SU-DHL-6 (cell line): Measurements from ENCODE around the gene GLI3.

Experiments
- H2AFZ ChIP-seq: fragments of 200-600 bp; sonication (generic); 2 replicates; pipeline ENCODE4 v1.6.1; 2014; ENCODE audit warnings: low read depth, mild to moderate bottlenecking, moderate library complexity, mixed read lengths, antibody characterized with exemption, low read length; ENCODE audit not compliant: severe bottlenecking
- H3F3A ChIP-seq: fragments of 200-600 bp; shearing (Covaris generic); 2 replicates; pipeline ENCODE4 v1.6.0; 2016; ENCODE audit warnings: antibody characterized with exemption, mild to moderate bottlenecking; ENCODE audit not compliant: insufficient read depth
- H3K27ac ChIP-seq: fragments of 200-600 bp; sonication (generic); 2 replicates; pipeline ENCODE4 v1.5.1; 2016; ENCODE audit warnings: low read depth, mild to moderate bottlenecking, low read length, moderate library complexity, mixed read lengths
- H3K27me3 ChIP-seq: fragments of 200-600 bp; sonication (generic), shearing (Covaris generic); 2 replicates; pipeline ENCODE4 v1.6.0; 2014; ENCODE audit warnings: mild to moderate bottlenecking, low read length
- H3K36me3 ChIP-seq: fragments of 200-600 bp; sonication (generic); 2 replicates; pipeline ENCODE4 v1.6.1; 2014; ENCODE audit warnings: mild to moderate bottlenecking, low read length, mixed read lengths
- H3K4me2 ChIP-seq: fragments of 300-600, 200-600 bp; shearing (Covaris generic), sonication (generic); 2 replicates; pipeline ENCODE4 v1.6.0; 2014; ENCODE audit warnings: low read length, low read depth, mild to moderate bottlenecking; ENCODE audit not compliant: poor library complexity, severe bottlenecking
- H3K4me3 ChIP-seq: fragments of 200-600 bp; sonication (generic); 2 replicates; pipeline ENCODE4 v1.5.1; 2014; ENCODE audit warnings: antibody characterized with exemption, low read length, mild to moderate bottlenecking, mixed read lengths; ENCODE audit not compliant: insufficient read depth, poor library complexity, severe bottlenecking
- H3K79me2 ChIP-seq: fragments of 200-600 bp; sonication (generic); 2 replicates; pipeline ENCODE4 v1.6.1; 2014; ENCODE audit warnings: mild to moderate bottlenecking, low read length, moderate library complexity; ENCODE audit not compliant: insufficient read depth
- H3K9ac ChIP-seq: fragments of 200-600 bp; sonication (generic); 2 replicates; pipeline ENCODE4 v1.7.0; 2014; ENCODE audit warnings: mild to moderate bottlenecking, low read length
- H3K9me2 ChIP-seq: fragments of 200-600 bp; sonication (generic); replicated peaks from 2 replicates; pipeline ENCODE4 v1.6.1; 2014; ENCODE audit warnings: low read length; ENCODE audit not compliant: insufficient read depth
- H3K9me3 ChIP-seq: fragments of 200-600 bp; sonication (generic); 2 replicates; pipeline ENCODE4 v1.6.1; 2014; ENCODE audit warnings: low read length, mixed read lengths; ENCODE audit not compliant: insufficient read depth
- H4K20me1 ChIP-seq: fragments of 200-600 bp; sonication (generic); 2 replicates; pipeline ENCODE4 v1.6.1; 2014; ENCODE audit warnings: low read depth, mild to moderate bottlenecking, antibody characterized with exemption, low read length, moderate library complexity, mixed read lengths
- CTCF ChIP-seq: fragments of 200-600 bp; sonication (generic); IDR thresholded peaks from one replicate; pipeline ENCODE4 v1.5.1; 2017; ENCODE audit warnings: antibody characterized with exemption, mild to moderate bottlenecking, low read length, moderate library complexity; ENCODE audit not compliant: insufficient read depth, poor library complexity, severe bottlenecking
- EZH2phosphoT487 ChIP-seq: fragments of 200-600 bp; sonication (generic), shearing (Covaris generic); conservative IDR thresholded peaks from 2 replicates; pipeline ENCODE4 v1.6.1; 2018; ENCODE audit warnings: mild to moderate bottlenecking, antibody characterized with exemption, low read length, moderate library complexity, mixed read lengths

The GLI3 gene

GRCh38 chr7:42237811-42238541, 967 bp upstream of the GLI3 start:
- H3K9me3 ChIP-seq: no peaks in the 10 kb centered on the region
- no peak overlapping the region for H3K9ac ChIP-seq
- no peak for TF ChIP-seq CTCF
- TF ChIP-seq EZH2phosphoT487: no peak
- no peaks in the 10 kb centered on the region for H3K79me2 ChIP-seq
- no peaks in the 10 kb centered on the region for H3K27me3 ChIP-seq
- no peak overlapping the region for H3K27ac ChIP-seq
- H4K20me1 ChIP-seq: no peaks in the 10 kb centered on the region
- peak overlapping the region; percentile 44 for H3K4me2 ChIP-seq
- no peaks in the 10 kb centered on the region for H3K9me2 ChIP-seq
- H3K4me3 ChIP-seq: peak overlapping the region; percentile 35
- peak overlapping the region; percentile 49 for H2AFZ ChIP-seq
- H3F3A ChIP-seq: no peaks in the 10 kb centered on the region
- H3K36me3 ChIP-seq: no peaks in the 10 kb centered on the region

- Histone ChIP-seq H3K9ac (no peak overlapping the region), H3K4me2 (peak overlapping the region; percentile 17), H3K27ac (no peak overlapping the region), H3K27me3 (no peaks in the 10 kb centered on the region), H4K20me1 (no peaks in the 10 kb centered on the region), H3K9me3 (no peaks in the 10 kb centered on the region), H3F3A (no peaks in the 10 kb centered on the region), H3K4me3 (no peak overlapping the region), H3K36me3 (no peaks in the 10 kb centered on the region), H2AFZ (no peak overlapping the region), H3K9me2 (no peaks in the 10 kb centered on the region), H3K79me2 (no peaks in the 10 kb centered on the region)
- TF ChIP-seq EZH2phosphoT487 (0 out of 2 replicates have a peak, but pooled peaks have one; percentile 65), CTCF (no peak)
These were observed 588 bp downstream of the GLI3 start for GRCh38 chr7:42236266-42236975.

- Histone ChIP-seq H3K27ac (no peak overlapping the region), H3K27me3 (no peaks in the 10 kb centered on the region), H3K79me2 (no peaks in the 10 kb centered on the region)
These were observed 1.3 kb downstream of the GLI3 start for GRCh38 chr7:42235741-42236161.

More at GRCh38 chr7:42235741-42236161, 1.3 kb downstream of the GLI3 start:
- Histone ChIP-seq H3K4me3 (no peak overlapping the region), H3F3A (no peaks in the 10 kb centered on the region), H3K9ac (no peak overlapping the region), H3K9me3 (no peaks in the 10 kb centered on the region), H3K9me2 (no peaks in the 10 kb centered on the region), H4K20me1 (no peaks in the 10 kb centered on the region), H3K4me2 (no peak overlapping the region), H2AFZ (no peak overlapping the region), H3K36me3 (no peaks in the 10 kb centered on the region)
- TF ChIP-seq CTCF: no peak
- TF ChIP-seq EZH2phosphoT487: no peak
